ENCODE data around the gene GLT1D1.
"Not testable (repeated sequence)": the region's sequence is repeated elsewhere in the genome, so short reads cannot be mapped to it uniquely, and the experiment has no call there.

The GLT1D1 gene

GRCh38 chr12:128852885-128853599 is at the start of gene GLT1D1:
Gene GLT1D1, plus strand, starts transcription at chr12:128853478. Its CDS starts 104 bp downstream, at chr12:128853582.
- no peak for DNase-seq

GRCh38 chr12:128803788-128804187 is 49.5 kb upstream of the GLT1D1 start:
- no peak for DNase-seq

- DNase-seq, result no peak
Measured at GRCh38 chr12:128804762-128805161, 48.5 kb upstream of the GLT1D1 start.

GRCh38 chr12:128805406-128805805 is 47.9 kb upstream of the GLT1D1 start:
- not testable (repeated sequence) for DNase-seq

- DNase-seq, result no peak
Measured at GRCh38 chr12:128806573-128806972, 46.7 kb upstream of the GLT1D1 start.

- no peak for DNase-seq
Measured at GRCh38 chr12:128807161-128807724, 46.0 kb upstream of the GLT1D1 start.

GRCh38 chr12:128808651-128809050 is 44.6 kb upstream of the GLT1D1 start:
- DNase-seq, result no peak

- DNase-seq, result no peak
Measured at GRCh38 chr12:128810182-128811127, 42.8 kb upstream of the GLT1D1 start.

- DNase-seq, result no peak
Measured at GRCh38 chr12:128811806-128812205, 41.5 kb upstream of the GLT1D1 start.

- no peak for DNase-seq
Measured at GRCh38 chr12:128813392-128813791, 39.9 kb upstream of the GLT1D1 start.

GRCh38 chr12:128813883-128814282 is 39.4 kb upstream of the GLT1D1 start:
- DNase-seq, result no peak

GRCh38 chr12:128814411-128815261 is 38.6 kb upstream of the GLT1D1 start:
- DNase-seq, result no peak

- no peak for DNase-seq
Measured at GRCh38 chr12:128815779-128816642, 37.3 kb upstream of the GLT1D1 start.

- DNase-seq, result no peak
Measured at GRCh38 chr12:128816643-128816920, 36.7 kb upstream of the GLT1D1 start.

GRCh38 chr12:128817111-128818015 is 35.9 kb upstream of the GLT1D1 start:
- peak; percentile 15 for DNase-seq

GRCh38 chr12:128818065-128819022 is 34.9 kb upstream of the GLT1D1 start:
- no peak for DNase-seq

GRCh38 chr12:128819293-128820144 is 33.8 kb upstream of the GLT1D1 start:
- no peak for DNase-seq

- no peak for DNase-seq
Measured at GRCh38 chr12:128820253-128820652, 33.0 kb upstream of the GLT1D1 start.
